Colonic mucosa (tissue), 4 donors: ENCODE measurements around the gene SND1. TPM values are rescaled to one million over a fixed set of nuclear protein-coding genes. Genes with fewer than 3 reads are reported as not detected.

Experiments
- DNase-seq: peaks from one replicate; pipeline ENCODE4 v3.0.0-alpha.2; 2020
- H3K27ac ChIP-seq: fragments of 200-600 bp; one replicate; pipeline ENCODE4 v1.8.0; 2021
- H3K27me3 ChIP-seq: fragments of 200-600 bp; one replicate; pipeline ENCODE4 v1.8.0; 2021
- H3K36me3 ChIP-seq: fragments of 200-600 bp; one replicate; pipeline ENCODE4 v1.8.0; 2021
- H3K4me1 ChIP-seq: fragments of 200-600 bp; one replicate; pipeline ENCODE4 v1.8.0; 2021; ENCODE audit warnings: mild to moderate bottlenecking
- H3K4me3 ChIP-seq: fragments of 200-600 bp; one replicate; pipeline ENCODE4 v1.8.0; 2021
- H3K9ac ChIP-seq, 2 donors: one replicate each; pipeline ENCODE4 v1.7.0; 2013; ENCODE audit warnings: control low read depth in 2 of 2, low read depth in 2 of 2, low read length in 2 of 2
- H3K9me3 ChIP-seq: fragments of 200-600 bp; one replicate; pipeline ENCODE4 v1.8.0; 2021
- CTCF ChIP-seq: fragments of 200-600 bp; IDR thresholded peaks from one replicate; pipeline ENCODE4 v1.8.0; 2022; ENCODE audit warnings: antibody characterized with exemption, mild to moderate bottlenecking
- intact Hi-C: fragments of 100-400 bp; cut with DNase I; formaldehyde crosslinking; loops from one replicate; pipeline ENCODE4 v1.14.1; 2022
- total RNA-seq, 2 donors: library from RNA; stranded (reverse); fragmentation: NEBNext Ultra II Directional in 1 of 2; extraction: Animal tissue kit (Norgen Biotek cat#: 25700) in 1 of 2; gene quantifications; one replicate each; pipeline ENCODE4 v1.2.1, GENCODE V29; 2021
- donor health status: healthy.
- donor health status: DM: no; HTN: no; CAD: no.
- donor health status: DM: no; HTN: no; CAD: no.

The SND1 gene
- total RNA-seq, 2 donors from 2014 or later: 134 to 163 TPM

- no peak overlapping the region for H3K4me3 ChIP-seq
- H3K36me3 ChIP-seq: no peaks in the 10 kb centered on the region
- no peak for TF ChIP-seq CTCF
- H3K9me3 ChIP-seq: no peaks in the 10 kb centered on the region
- no peak overlapping the region for H3K27ac ChIP-seq
- no peak overlapping the region for H3K9ac ChIP-seq
- no peaks in the 10 kb centered on the region for H3K4me1 ChIP-seq
- intact Hi-C loops: no loop called here
- DNase-seq: no peak
- H3K27me3 ChIP-seq: no peaks in the 10 kb centered on the region
These were observed 334.9 kb downstream of the SND1 start for GRCh38 chr7:127986581-127987521.

DNA sequence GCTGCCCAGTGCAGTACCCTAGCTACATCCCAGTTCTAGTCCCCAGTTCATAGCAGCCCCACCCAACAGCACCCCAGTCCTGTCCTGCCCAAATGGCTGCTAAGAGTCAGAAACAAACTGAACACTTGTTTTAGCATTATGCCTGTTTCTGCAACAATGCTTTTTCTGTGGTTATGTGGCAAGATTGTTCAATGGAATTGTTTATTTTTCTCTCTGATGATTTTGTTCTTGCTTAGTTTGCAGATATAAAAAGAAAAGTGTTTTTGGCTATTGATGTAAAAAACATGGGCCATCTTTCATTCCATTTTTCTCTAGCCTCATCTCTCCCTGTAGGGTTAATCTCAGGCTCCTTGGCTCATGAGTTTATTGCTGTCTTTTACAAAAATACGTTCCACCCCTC, 336.8 kb downstream of the SND1 start:
- H3K27ac ChIP-seq: no peak overlapping the region
- intact Hi-C loops: no loop called here
- no peak overlapping the region for H3K9ac ChIP-seq
- H3K27me3 ChIP-seq: no peaks in the 10 kb centered on the region
- no peaks in the 10 kb centered on the region for H3K4me1 ChIP-seq
- DNase-seq: no peak
- H3K4me3 ChIP-seq: no peak overlapping the region
- no peaks in the 10 kb centered on the region for H3K36me3 ChIP-seq
- H3K9me3 ChIP-seq: no peaks in the 10 kb centered on the region
- no peak for TF ChIP-seq CTCF

GRCh38 chr7:127993317-127993716, 341.3 kb downstream of the SND1 start:
- no peaks in the 10 kb centered on the region for H3K4me1 ChIP-seq
- H3K27ac ChIP-seq: no peak overlapping the region
- DNase-seq: no peak
- TF ChIP-seq CTCF: no peak
- H3K9ac ChIP-seq: no peak overlapping the region
- H3K27me3 ChIP-seq: no peaks in the 10 kb centered on the region
- no peaks in the 10 kb centered on the region for H3K9me3 ChIP-seq
- no peaks in the 10 kb centered on the region for H3K36me3 ChIP-seq
- intact Hi-C loops: no loop called here
- no peak overlapping the region for H3K4me3 ChIP-seq

DNA sequence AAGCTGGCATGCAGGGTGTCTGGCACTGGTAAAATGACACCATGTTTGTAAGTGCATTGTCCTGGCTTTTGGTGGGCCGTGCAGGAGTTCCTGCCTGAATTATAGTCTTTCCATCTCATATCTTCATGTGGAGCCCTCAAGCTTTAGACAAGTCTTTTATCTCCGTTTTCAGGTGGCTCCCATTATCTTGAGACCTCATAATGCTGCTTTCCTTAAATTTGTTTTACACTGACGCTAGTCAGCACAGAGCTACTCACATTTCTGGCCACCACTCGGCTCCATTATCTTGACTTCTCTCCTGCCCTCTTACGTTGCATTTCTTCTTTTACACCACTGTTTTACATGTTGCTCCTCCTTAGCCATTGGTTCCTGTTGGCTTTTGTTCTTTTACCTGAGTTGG, 342.0 kb downstream of the SND1 start:
- Histone ChIP-seq H3K27me3 (no peaks in the 10 kb centered on the region), H3K9ac (no peak overlapping the region), H3K4me3 (no peak overlapping the region), H3K4me1 (no peaks in the 10 kb centered on the region), H3K36me3 (no peaks in the 10 kb centered on the region), H3K27ac (no peak overlapping the region), H3K9me3 (no peaks in the 10 kb centered on the region)
- TF ChIP-seq CTCF: no peak
- intact Hi-C loops: no loop called here
- no peak for DNase-seq

- no peak for DNase-seq
- TF ChIP-seq CTCF: no peak
- no peaks in the 10 kb centered on the region for H3K4me1 ChIP-seq
- intact Hi-C loops: no loop called here
- no peak overlapping the region for H3K27ac ChIP-seq
- no peak overlapping the region for H3K4me3 ChIP-seq
- no peaks in the 10 kb centered on the region for H3K27me3 ChIP-seq
- H3K9ac ChIP-seq: no peak overlapping the region
- H3K36me3 ChIP-seq: no peaks in the 10 kb centered on the region
- no peaks in the 10 kb centered on the region for H3K9me3 ChIP-seq
These were observed 343.3 kb downstream of the SND1 start for GRCh38 chr7:127995156-127995880.
